ENCODE results near the gene RBM20.

RBM20 gene

GRCh38 chr10:110827875-110828274, 183.7 kb downstream of the RBM20 start:
- TF ChIP-seq CTCF (IDR thresholded peaks at IDR 0.05; ENCODE audit: insufficient read depth, low read length, missing control alignments), result no peak
- DNase-seq (ENCODE audit: low read depth, low spot score), result no peak
- ChIA-PET POLR2A (no interaction called here), CTCF (interaction anchor here (0.7 to 1.0 kb wide), 2 partner anchors 20 to 25 kb away, joined by 3 read pairs; no protein-coding TSS in a partner anchor)
- no peak overlapping the region for H3K4me3 ChIP-seq (ENCODE audit: low read depth, low read length)

- POLR2A ChIA-PET, result no interaction called here
- CTCF ChIA-PET, result interaction anchor here (1.0 kb wide), 1 partner anchor 26 kb away, joined by 3 read pairs; no protein-coding TSS in a partner anchor
These were observed 184.4 kb downstream of the RBM20 start for GRCh38 chr10:110828525-110828924.

GRCh38 chr10:110829721-110830410, 185.7 kb downstream of the RBM20 start:
- ChIA-PET POLR2A (no interaction called here), CTCF (no interaction called here)
- TF ChIP-seq CTCF (IDR thresholded peaks at IDR 0.05; ENCODE audit: insufficient read depth, low read length, missing control alignments), result no peak
- H3K4me3 ChIP-seq (ENCODE audit: low read depth, low read length), result no peak overlapping the region
- DNase-seq (ENCODE audit: low read depth, low spot score), result no peak

More at GRCh38 chr10:110828525-110828924, 184.4 kb downstream of the RBM20 start:
- no peak overlapping the region for H3K4me3 ChIP-seq (ENCODE audit: low read depth, low read length)
- no peak for TF ChIP-seq CTCF (IDR thresholded peaks at IDR 0.05; ENCODE audit: insufficient read depth, low read length, missing control alignments)
- no peak for DNase-seq (ENCODE audit: low read depth, low spot score)

- H3K4me3 ChIP-seq (ENCODE audit: low read depth, low read length), result no peak overlapping the region
- ChIA-PET POLR2A (interaction anchor here (0.6 kb wide), 1 partner anchor 31 kb away, joined by 5 read pairs; no protein-coding TSS in a partner anchor), CTCF (no interaction called here)
- TF ChIP-seq CTCF (IDR thresholded peaks at IDR 0.05; ENCODE audit: insufficient read depth, low read length, missing control alignments), result no peak
- no peak for DNase-seq (ENCODE audit: low read depth, low spot score)
These were observed 189.3 kb downstream of the RBM20 start for GRCh38 chr10:110833234-110833940.

GRCh38 chr10:110833941-110834628, 189.9 kb downstream of the RBM20 start:
- ChIA-PET CTCF (no interaction called here), POLR2A (no interaction called here)
- no peak for DNase-seq (ENCODE audit: low read depth, low spot score)
- TF ChIP-seq CTCF (IDR thresholded peaks at IDR 0.05; ENCODE audit: insufficient read depth, low read length, missing control alignments), result no peak
- H3K4me3 ChIP-seq (ENCODE audit: low read depth, low read length), result no peak overlapping the region

All from AG04449 (cell line).